ENCODE data around the gene SCARF2.
"Not testable (repeated sequence)": the region's sequence is repeated elsewhere in the genome, so short reads cannot be mapped to it uniquely, and the experiment has no call there.

The SCARF2 gene, protein sequence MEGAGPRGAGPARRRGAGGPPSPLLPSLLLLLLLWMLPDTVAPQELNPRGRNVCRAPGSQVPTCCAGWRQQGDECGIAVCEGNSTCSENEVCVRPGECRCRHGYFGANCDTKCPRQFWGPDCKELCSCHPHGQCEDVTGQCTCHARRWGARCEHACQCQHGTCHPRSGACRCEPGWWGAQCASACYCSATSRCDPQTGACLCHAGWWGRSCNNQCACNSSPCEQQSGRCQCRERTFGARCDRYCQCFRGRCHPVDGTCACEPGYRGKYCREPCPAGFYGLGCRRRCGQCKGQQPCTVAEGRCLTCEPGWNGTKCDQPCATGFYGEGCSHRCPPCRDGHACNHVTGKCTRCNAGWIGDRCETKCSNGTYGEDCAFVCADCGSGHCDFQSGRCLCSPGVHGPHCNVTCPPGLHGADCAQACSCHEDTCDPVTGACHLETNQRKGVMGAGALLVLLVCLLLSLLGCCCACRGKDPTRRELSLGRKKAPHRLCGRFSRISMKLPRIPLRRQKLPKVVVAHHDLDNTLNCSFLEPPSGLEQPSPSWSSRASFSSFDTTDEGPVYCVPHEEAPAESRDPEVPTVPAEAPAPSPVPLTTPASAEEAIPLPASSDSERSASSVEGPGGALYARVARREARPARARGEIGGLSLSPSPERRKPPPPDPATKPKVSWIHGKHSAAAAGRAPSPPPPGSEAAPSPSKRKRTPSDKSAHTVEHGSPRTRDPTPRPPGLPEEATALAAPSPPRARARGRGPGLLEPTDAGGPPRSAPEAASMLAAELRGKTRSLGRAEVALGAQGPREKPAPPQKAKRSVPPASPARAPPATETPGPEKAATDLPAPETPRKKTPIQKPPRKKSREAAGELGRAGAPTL

DNA sequence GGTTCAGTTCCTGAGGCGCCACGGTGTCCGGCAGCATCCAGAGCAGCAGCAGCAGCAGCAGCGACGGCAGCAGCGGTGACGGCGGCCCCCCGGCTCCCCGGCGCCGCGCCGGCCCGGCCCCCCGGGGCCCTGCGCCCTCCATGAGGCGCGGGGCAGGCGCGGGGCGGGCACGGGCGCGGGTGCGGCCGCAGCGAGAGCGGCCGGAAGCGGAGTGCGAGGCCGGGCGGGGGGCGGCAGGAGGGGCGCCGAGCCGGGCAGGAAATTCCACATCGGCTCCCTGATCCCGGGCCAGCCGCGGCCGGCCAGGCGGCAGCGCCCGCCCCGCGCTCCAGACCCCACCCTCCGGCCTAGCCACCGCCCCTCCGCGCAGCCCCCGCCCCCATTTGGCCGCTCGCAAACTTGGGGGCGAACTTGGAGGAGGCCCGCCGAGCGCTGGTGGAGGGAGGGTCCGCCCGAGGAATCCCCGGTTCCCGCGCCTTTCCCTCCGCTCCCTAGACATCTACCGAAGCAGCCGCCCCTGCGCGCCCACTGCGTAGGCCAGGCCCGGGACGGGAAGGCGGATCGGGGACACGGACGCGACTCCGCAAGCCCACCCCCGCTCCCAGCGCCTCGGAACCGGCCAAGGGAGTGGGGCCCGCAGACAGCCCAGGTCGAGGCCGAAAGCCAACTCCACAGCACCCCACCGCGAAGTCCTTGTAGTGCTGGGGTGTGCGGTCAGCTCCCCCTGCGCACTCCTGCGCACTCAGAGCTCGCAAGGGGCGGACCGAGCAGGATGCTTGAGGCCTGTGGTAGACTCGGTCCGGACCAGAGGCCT is at the start of gene SCARF2:
SCARF2 (minus strand) TSS at position 213 of the 814 bp plus-strand sequence; CDS start at position 142, 71 bp downstream.
- Histone ChIP-seq H3K27ac (ENCODE audit: low read depth in 2 of 2, low read length in 2 of 2) (peak within 1 kb of the TSS; percentile 34 to 67), H3K36me3 (ENCODE audit: control insufficient read depth in 2 of 2, insufficient read depth in 2 of 2, low read length in 2 of 2) (no peaks in the 10 kb centered on the region), H3K9me3 (ENCODE audit: control insufficient read depth in 2 of 2, low read length in 2 of 2) (no peaks in the 10 kb centered on the region), H3K27me3 (ENCODE audit: control insufficient read depth in 2 of 2, insufficient read depth in 2 of 2, low read length in 2 of 2) (peaks cover 34 to 40% of the 10 kb centered on the region in 2 donors), H3K4me3 (ENCODE audit: low read length in 2 of 2) (peak within 1 kb of the TSS; percentile 59 to 71), H3K9ac (ENCODE audit: low read depth in 1 of 2, low read length in 2 of 2) (peak within 1 kb of the TSS; percentile 38 to 64), H3K4me1 (ENCODE audit: control insufficient read depth in 2 of 2, insufficient read depth in 2 of 2, low read length in 2 of 2) (peaks cover 3 to 11% of the 10 kb centered on the region in 2 donors)

DNA sequence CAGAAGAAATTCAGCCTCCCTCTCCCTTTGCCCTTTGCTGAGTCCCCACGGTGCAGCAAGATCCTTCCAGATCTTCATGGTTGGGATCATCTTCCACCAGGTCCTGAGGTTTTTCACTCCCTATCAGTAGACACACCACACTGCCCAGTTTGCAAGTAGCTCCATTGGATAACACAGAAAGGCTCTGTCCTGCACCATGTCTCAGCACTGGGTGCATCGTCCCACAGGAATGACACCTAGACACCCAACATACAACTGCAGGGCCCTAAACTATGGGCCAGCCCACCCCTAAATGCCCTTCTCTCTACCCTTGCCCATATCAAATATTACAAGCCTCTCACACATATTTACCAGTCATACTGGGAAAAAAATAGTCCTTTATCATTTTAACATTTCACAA is 48.6 kb upstream of the SCARF2 start:
- Histone ChIP-seq H3K27me3 (ENCODE audit: control insufficient read depth in 2 of 2, insufficient read depth in 2 of 2, low read length in 2 of 2) (no peaks in the 10 kb centered on the region), H3K27ac (ENCODE audit: low read depth in 2 of 2, low read length in 2 of 2) (no peak overlapping the region), H3K4me3 (ENCODE audit: low read length in 2 of 2) (no peak overlapping the region), H3K4me1 (ENCODE audit: control insufficient read depth in 2 of 2, insufficient read depth in 2 of 2, low read length in 2 of 2) (no peaks in the 10 kb centered on the region), H3K9ac (ENCODE audit: low read depth in 1 of 2, low read length in 2 of 2) (no peak overlapping the region), H3K9me3 (ENCODE audit: control insufficient read depth in 2 of 2, low read length in 2 of 2) (no peaks in the 10 kb centered on the region), H3K36me3 (ENCODE audit: control insufficient read depth in 2 of 2, insufficient read depth in 2 of 2, low read length in 2 of 2) (peaks cover 0 to 3% of the 10 kb centered on the region in 2 donors)

DNA sequence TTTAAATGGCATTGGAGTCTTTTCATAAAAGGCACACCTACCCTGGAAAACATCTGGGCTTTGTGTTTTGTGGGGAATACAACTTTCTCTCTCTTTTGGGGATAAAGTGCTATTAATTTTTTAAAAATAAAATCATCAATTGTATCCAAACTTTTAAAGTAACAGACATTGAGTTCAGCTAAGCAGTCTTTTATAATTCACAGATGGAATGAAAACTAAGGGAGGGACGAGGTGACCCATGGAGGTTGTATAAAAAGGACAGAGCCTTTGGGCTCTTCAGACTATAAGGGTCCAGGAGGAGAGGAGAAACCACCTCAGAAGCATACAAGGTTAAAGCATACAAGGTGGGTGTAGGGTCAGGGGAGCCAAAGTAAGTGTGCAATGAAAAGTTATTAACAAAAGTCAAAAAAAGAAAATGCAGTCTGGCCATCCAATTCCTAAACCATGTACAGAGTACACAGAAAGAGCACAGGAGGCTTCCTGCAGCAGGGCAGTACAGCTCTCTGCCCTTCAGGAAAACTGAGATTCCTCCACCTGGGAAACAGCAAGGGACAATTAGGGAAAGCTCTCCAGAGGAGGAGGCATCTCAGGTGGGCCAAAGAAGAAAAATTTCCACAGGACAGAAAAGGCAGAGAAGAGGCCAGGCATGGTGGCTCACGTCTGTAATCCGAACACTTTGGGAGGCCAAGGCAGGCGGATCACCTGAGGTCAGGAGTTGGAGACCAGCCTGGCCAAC is 47.5 kb upstream of the SCARF2 start:
- no peak overlapping the region for H3K4me3 ChIP-seq (ENCODE audit: low read length in 2 of 2)
- no peaks in the 10 kb centered on the region for H3K4me1 ChIP-seq (ENCODE audit: control insufficient read depth in 2 of 2, insufficient read depth in 2 of 2, low read length in 2 of 2)
- no peaks in the 10 kb centered on the region for H3K9me3 ChIP-seq (ENCODE audit: control insufficient read depth in 2 of 2, low read length in 2 of 2)
- H3K9ac ChIP-seq (ENCODE audit: low read depth in 1 of 2, low read length in 2 of 2), result no peak overlapping the region
- no peak overlapping the region for H3K27ac ChIP-seq (ENCODE audit: low read depth in 2 of 2, low read length in 2 of 2)
- peaks cover 0 to 3% of the 10 kb centered on the region in 2 donors for H3K36me3 ChIP-seq (ENCODE audit: control insufficient read depth in 2 of 2, insufficient read depth in 2 of 2, low read length in 2 of 2)
- H3K27me3 ChIP-seq (ENCODE audit: control insufficient read depth in 2 of 2, insufficient read depth in 2 of 2, low read length in 2 of 2), result no peaks in the 10 kb centered on the region

DNA sequence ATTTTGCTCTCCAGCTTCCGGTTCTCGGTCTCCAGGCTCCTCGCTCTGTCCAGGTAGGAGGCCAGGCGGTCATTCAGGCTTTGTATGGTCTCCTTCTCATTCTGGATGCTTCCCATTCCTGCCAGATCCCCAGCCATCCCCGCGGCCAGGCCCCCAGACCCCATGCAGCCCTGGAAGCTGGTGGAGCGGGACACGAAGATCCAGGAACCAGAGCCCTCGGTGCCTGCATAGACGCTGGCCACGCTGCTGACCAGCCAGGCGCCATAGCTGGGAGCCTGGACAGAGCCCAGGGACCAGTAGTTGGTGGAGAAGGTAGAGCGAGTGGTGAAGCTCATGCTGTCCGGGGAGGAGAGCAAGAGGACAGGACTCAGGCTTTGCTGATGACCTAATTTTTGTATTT is 46.1 kb upstream of the SCARF2 start:
- Histone ChIP-seq H3K27ac (ENCODE audit: low read depth in 2 of 2, low read length in 2 of 2) (no peak overlapping the region), H3K9me3 (ENCODE audit: control insufficient read depth in 2 of 2, low read length in 2 of 2) (no peaks in the 10 kb centered on the region), H3K4me1 (ENCODE audit: control insufficient read depth in 2 of 2, insufficient read depth in 2 of 2, low read length in 2 of 2) (no peaks in the 10 kb centered on the region), H3K4me3 (ENCODE audit: low read length in 2 of 2) (no peak overlapping the region), H3K27me3 (ENCODE audit: control insufficient read depth in 2 of 2, insufficient read depth in 2 of 2, low read length in 2 of 2) (no peaks in the 10 kb centered on the region), H3K9ac (ENCODE audit: low read depth in 1 of 2, low read length in 2 of 2) (no peak overlapping the region), H3K36me3 (ENCODE audit: control insufficient read depth in 2 of 2, insufficient read depth in 2 of 2, low read length in 2 of 2) (peaks cover 0 to under 1% of the 10 kb centered on the region in 2 donors)

DNA sequence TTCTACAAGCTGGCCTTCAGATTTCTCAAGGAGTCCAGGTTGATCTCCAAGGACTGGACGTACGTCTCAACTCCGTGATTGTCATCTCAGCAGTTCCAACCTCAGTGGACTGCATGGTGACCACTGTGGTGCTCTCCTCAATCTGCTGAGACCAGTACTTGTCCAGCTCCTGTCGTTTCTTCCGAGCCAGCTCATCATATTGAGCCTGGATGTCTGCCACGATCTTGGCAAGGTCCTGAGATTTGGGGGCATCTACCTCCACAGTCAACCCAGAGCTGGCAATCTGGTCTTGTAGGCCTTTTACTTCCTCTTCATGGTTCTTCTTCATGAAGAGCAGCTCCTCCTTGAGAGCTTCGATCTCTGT is 45.5 kb upstream of the SCARF2 start:
- not testable (repeated sequence) for H3K36me3 ChIP-seq (ENCODE audit: control insufficient read depth in 2 of 2, insufficient read depth in 2 of 2, low read length in 2 of 2); H3K9ac ChIP-seq (ENCODE audit: low read depth in 1 of 2, low read length in 2 of 2); H3K27ac ChIP-seq (ENCODE audit: low read depth in 2 of 2, low read length in 2 of 2); H3K9me3 ChIP-seq (ENCODE audit: control insufficient read depth in 2 of 2, low read length in 2 of 2); H3K27me3 ChIP-seq (ENCODE audit: control insufficient read depth in 2 of 2, insufficient read depth in 2 of 2, low read length in 2 of 2); H3K4me1 ChIP-seq (ENCODE audit: control insufficient read depth in 2 of 2, insufficient read depth in 2 of 2, low read length in 2 of 2); H3K4me3 ChIP-seq (ENCODE audit: low read length in 2 of 2)

DNA sequence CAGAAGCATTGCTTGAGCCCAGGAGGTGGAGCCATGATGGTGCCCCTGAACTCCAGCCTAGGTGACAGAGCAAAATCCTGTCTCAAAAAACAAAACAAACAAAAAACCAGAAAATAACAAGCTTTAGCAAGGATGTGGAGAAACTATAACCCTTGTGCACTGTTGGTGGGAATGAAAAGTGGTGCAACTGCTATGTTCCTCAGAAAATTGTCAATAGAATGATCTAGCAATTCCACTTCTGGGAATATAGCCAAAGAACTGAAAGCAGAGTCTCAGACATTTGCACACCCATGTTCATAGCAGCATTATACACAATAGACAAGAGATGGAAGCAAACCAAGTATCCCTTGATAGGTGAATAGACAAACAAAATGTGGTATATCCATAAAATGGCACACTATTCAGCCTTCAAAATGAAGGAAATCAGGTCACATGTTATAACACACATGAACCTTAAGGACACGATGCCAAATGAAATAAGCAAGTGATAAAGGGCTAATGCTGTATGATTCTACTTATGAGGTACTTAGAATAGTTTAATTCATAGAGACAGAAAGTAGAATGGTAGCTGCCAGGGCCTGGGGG is 42.1 kb upstream of the SCARF2 start:
- Histone ChIP-seq H3K4me3 (ENCODE audit: low read length in 2 of 2) (no peak overlapping the region), H3K4me1 (ENCODE audit: control insufficient read depth in 2 of 2, insufficient read depth in 2 of 2, low read length in 2 of 2) (no peaks in the 10 kb centered on the region), H3K9ac (ENCODE audit: low read depth in 1 of 2, low read length in 2 of 2) (no peak overlapping the region)

DNA sequence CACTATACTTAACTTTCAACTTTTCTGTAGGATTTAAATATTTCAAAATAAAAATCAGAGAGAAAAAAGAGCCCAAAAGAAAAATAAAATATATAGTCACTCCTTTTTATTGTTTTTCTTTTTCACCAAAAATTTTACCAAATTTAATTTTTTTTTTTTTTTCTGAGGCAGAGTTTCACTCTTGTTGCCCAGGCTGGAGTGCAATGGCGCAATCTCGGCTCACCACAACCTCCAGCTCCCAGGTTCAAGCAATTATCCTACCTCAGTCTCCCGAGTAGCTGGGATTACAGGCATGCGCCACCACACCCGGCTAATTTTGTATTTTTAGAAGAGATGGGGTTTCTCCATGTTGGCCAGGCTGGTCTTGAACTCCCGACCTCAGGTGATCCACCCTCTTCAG is 40.4 kb upstream of the SCARF2 start:
- not testable (repeated sequence) for H3K9ac ChIP-seq (ENCODE audit: low read depth in 1 of 2, low read length in 2 of 2); H3K9me3 ChIP-seq (ENCODE audit: control insufficient read depth in 2 of 2, low read length in 2 of 2); H3K27ac ChIP-seq (ENCODE audit: low read depth in 2 of 2, low read length in 2 of 2); H3K4me3 ChIP-seq (ENCODE audit: low read length in 2 of 2); H3K36me3 ChIP-seq (ENCODE audit: control insufficient read depth in 2 of 2, insufficient read depth in 2 of 2, low read length in 2 of 2); H3K4me1 ChIP-seq (ENCODE audit: control insufficient read depth in 2 of 2, insufficient read depth in 2 of 2, low read length in 2 of 2); H3K27me3 ChIP-seq (ENCODE audit: control insufficient read depth in 2 of 2, insufficient read depth in 2 of 2, low read length in 2 of 2)

More for the DNA sequence above, 42.1 kb upstream of the SCARF2 start:
- Histone ChIP-seq H3K27ac (ENCODE audit: low read depth in 2 of 2, low read length in 2 of 2) (no peak overlapping the region), H3K9me3 (ENCODE audit: control insufficient read depth in 2 of 2, low read length in 2 of 2) (no peaks in the 10 kb centered on the region), H3K36me3 (ENCODE audit: control insufficient read depth in 2 of 2, insufficient read depth in 2 of 2, low read length in 2 of 2) (no peaks in the 10 kb centered on the region), H3K27me3 (ENCODE audit: control insufficient read depth in 2 of 2, insufficient read depth in 2 of 2, low read length in 2 of 2) (no peaks in the 10 kb centered on the region)

DNA sequence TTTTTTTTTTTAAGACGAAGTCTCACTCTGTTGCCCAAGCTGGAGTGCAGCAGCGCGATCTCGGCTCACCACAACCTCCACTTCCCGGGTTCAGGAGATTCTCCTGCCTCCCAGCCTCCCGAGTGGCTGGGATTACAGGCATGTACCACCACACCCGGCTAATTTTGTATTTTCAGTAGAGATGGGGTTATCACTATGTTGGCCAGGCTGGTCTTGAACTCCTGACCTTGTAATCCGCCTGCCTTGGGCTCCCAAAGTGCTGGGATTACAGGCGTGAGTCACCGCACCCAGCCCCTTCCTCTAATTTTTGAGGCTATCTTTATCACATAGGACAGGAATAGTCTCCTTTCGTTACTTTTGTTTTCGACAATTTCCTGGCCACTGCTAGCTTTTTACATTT is 37.9 kb upstream of the SCARF2 start:
- H3K27ac ChIP-seq (ENCODE audit: low read depth in 2 of 2, low read length in 2 of 2); H3K9ac ChIP-seq (ENCODE audit: low read depth in 1 of 2, low read length in 2 of 2); H3K4me3 ChIP-seq (ENCODE audit: low read length in 2 of 2); H3K27me3 ChIP-seq (ENCODE audit: control insufficient read depth in 2 of 2, insufficient read depth in 2 of 2, low read length in 2 of 2); H3K4me1 ChIP-seq (ENCODE audit: control insufficient read depth in 2 of 2, insufficient read depth in 2 of 2, low read length in 2 of 2); H3K9me3 ChIP-seq (ENCODE audit: control insufficient read depth in 2 of 2, low read length in 2 of 2); H3K36me3 ChIP-seq (ENCODE audit: control insufficient read depth in 2 of 2, insufficient read depth in 2 of 2, low read length in 2 of 2): not testable (repeated sequence)

DNA sequence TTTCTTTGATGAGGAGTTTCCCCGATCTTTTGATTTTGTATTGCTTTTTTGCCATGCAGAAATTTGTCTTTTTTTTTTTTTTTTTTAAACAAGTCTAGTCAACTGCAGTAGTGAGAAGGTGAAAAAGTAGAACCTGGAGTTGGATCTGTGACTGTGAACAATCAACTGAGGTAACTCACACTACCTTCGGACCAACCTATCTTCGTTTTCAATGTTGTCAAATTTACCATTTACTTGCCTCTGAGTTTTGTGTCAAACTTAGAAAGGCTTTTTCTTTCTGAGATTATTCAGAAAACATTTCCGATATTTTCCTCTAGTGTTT is 37.5 kb upstream of the SCARF2 start:
- no peak overlapping the region for H3K9ac ChIP-seq (ENCODE audit: low read depth in 1 of 2, low read length in 2 of 2)
- peaks cover 4 to 10% of the 10 kb centered on the region in 2 donors for H3K36me3 ChIP-seq (ENCODE audit: control insufficient read depth in 2 of 2, insufficient read depth in 2 of 2, low read length in 2 of 2)
- no peaks in the 10 kb centered on the region for H3K4me1 ChIP-seq (ENCODE audit: control insufficient read depth in 2 of 2, insufficient read depth in 2 of 2, low read length in 2 of 2)
- no peaks in the 10 kb centered on the region for H3K9me3 ChIP-seq (ENCODE audit: control insufficient read depth in 2 of 2, low read length in 2 of 2)
- H3K27ac ChIP-seq (ENCODE audit: low read depth in 2 of 2, low read length in 2 of 2), result no peak overlapping the region
- H3K4me3 ChIP-seq (ENCODE audit: low read length in 2 of 2), result no peak overlapping the region
- H3K27me3 ChIP-seq (ENCODE audit: control insufficient read depth in 2 of 2, insufficient read depth in 2 of 2, low read length in 2 of 2), result no peaks in the 10 kb centered on the region

All from mucosa of rectum (tissue), 2 donors.